ENCODE data around the gene C4B.
"Not testable (repeated sequence)": the region's sequence is repeated elsewhere in the genome, so short reads cannot be mapped to it uniquely, and the experiment has no call there.

C4B gene

DNA sequence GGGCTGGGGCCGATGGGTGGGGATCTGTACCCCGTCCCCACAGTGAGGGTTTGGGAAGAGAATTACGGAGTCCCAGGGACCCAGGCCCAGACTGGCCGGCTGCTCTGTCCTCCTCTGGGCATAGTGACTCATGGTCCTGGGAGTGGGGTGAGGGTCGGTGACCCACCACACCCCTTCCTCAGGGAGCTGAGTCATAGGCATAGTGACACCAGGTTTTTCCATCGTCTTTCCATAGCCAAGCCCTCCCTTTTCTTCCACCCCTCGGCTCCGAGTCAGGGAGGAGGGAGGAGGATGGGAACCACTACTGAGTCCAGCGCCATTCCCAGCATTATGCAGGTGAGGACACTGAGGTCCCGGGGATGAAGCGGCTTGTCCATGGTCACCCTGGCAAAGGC lies 32.5 kb downstream of the C4B start:
- 51% methylated on average over 8 of the region's 11 CpGs for WGBS
- H2BK5ac ChIP-seq (ENCODE audit: low read depth, low read length, poor library complexity, severe bottlenecking) = no peak overlapping the region
- no peaks in the 10 kb centered on the region for H3K79me1 ChIP-seq (replicated peaks; ENCODE audit: low read length, poor library complexity, severe bottlenecking)
- H3K14ac ChIP-seq (ENCODE audit: low read length in 2 of 2) = no peak overlapping the region
- peaks cover 11% of the 10 kb centered on the region for H3K4me1 ChIP-seq (ENCODE audit: control insufficient read depth, insufficient read depth, low read depth, low read length)
- peak overlapping the region in 1 of 2 experiments; percentile 7 for H3K4ac ChIP-seq (ENCODE audit: low read depth in 1 of 2, low read length in 2 of 2)
- H3K36me3 ChIP-seq (ENCODE audit: control insufficient read depth in 1 of 2, insufficient read depth in 2 of 2, low read depth in 1 of 2, low read length in 2 of 2) = peaks cover 3 to 39% of the 10 kb centered on the region in 2 experiments
- H4K8ac ChIP-seq (ENCODE audit: low read length) = peak overlapping the region; percentile 42
- peak overlapping the region; percentile 79 for H4K91ac ChIP-seq (ENCODE audit: low read length)
- H2AK5ac ChIP-seq (ENCODE audit: low read length, severe bottlenecking) = no peak overlapping the region
- no peak overlapping the region for H3K23ac ChIP-seq (ENCODE audit: low read length in 2 of 2)
- no peak overlapping the region for H2BK15ac ChIP-seq (ENCODE audit: low read depth, poor library complexity, severe bottlenecking)
- no peak overlapping the region for H3K4me2 ChIP-seq (ENCODE audit: low read length, poor library complexity, severe bottlenecking)
- peak; percentile 83 for DNase-seq
- H3K27me3 ChIP-seq (ENCODE audit: control insufficient read depth in 1 of 2, insufficient read depth in 1 of 2, low read length in 2 of 2) = peaks cover 0 to 14% of the 10 kb centered on the region in 2 experiments
- H3K4me3 ChIP-seq (ENCODE audit: insufficient read depth in 1 of 2, low read depth in 1 of 2, low read length in 2 of 2) = peak overlapping the region in 1 of 2 experiments; percentile 3
- peak overlapping the region; percentile 83 for H3K9ac ChIP-seq (ENCODE audit: low read length)
- no peak overlapping the region for H2BK120ac ChIP-seq (ENCODE audit: low read depth, low read length)
- H2AFZ ChIP-seq (ENCODE audit: low read depth, low read length) = no peak overlapping the region
- H3K9me3 ChIP-seq (ENCODE audit: control insufficient read depth, low read length) = no peaks in the 10 kb centered on the region
- H3K27ac ChIP-seq (ENCODE audit: low read length, poor library complexity, severe bottlenecking) = no peak overlapping the region
- peak overlapping the region in 1 of 2 experiments; percentile 8 for H2BK12ac ChIP-seq (ENCODE audit: low read length in 2 of 2)
- peak overlapping the region in 1 of 2 experiments; percentile 24 for H3K18ac ChIP-seq (ENCODE audit: low read depth in 1 of 2, low read length in 2 of 2)

DNA sequence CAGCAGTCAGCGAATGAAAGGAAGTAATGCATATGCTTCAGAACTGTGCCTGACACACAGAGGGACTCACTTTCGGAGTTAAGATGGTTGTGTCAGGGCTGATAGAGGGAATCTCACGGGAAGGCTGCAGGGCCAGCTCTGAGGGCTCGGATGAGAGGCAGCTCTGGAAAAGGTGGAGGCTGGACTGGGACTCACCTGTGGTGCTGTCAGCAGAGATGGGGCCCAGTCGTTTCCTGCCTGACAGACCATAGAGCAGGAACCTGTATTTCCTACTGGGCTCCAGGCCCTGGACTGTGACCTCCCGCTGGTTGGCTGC lies 32.9 kb downstream of the C4B start:
- Histone ChIP-seq H3K18ac (ENCODE audit: low read depth in 1 of 2, low read length in 2 of 2) (peak overlapping the region in 1 of 2 experiments; percentile 75), H3K4me1 (ENCODE audit: control insufficient read depth, insufficient read depth, low read depth, low read length) (peaks cover 11% of the 10 kb centered on the region), H2AK5ac (ENCODE audit: low read length, severe bottlenecking) (no peak overlapping the region), H4K91ac (ENCODE audit: low read length) (no peak overlapping the region), H3K27ac (ENCODE audit: low read length, poor library complexity, severe bottlenecking) (no peak overlapping the region), H4K8ac (ENCODE audit: low read length) (no peak overlapping the region), H3K23ac (ENCODE audit: low read length in 2 of 2) (peak overlapping the region in 1 of 2 experiments; percentile 61), H3K4me2 (ENCODE audit: low read length, poor library complexity, severe bottlenecking) (no peak overlapping the region), H2BK15ac (ENCODE audit: low read depth, poor library complexity, severe bottlenecking) (no peak overlapping the region), H3K27me3 (ENCODE audit: control insufficient read depth in 1 of 2, insufficient read depth in 1 of 2, low read length in 2 of 2) (peaks cover 0 to 16% of the 10 kb centered on the region in 2 experiments), H3K9me3 (ENCODE audit: control insufficient read depth, low read length) (no peaks in the 10 kb centered on the region), H3K79me1 (replicated peaks; ENCODE audit: low read length, poor library complexity, severe bottlenecking) (no peaks in the 10 kb centered on the region), H3K4me3 (ENCODE audit: insufficient read depth in 1 of 2, low read depth in 1 of 2, low read length in 2 of 2) (peak overlapping the region in 1 of 2 experiments; percentile 3), H3K14ac (ENCODE audit: low read length in 2 of 2) (no peak overlapping the region), H2BK12ac (ENCODE audit: low read length in 2 of 2) (peak overlapping the region in 1 of 2 experiments; percentile 98), H3K9ac (ENCODE audit: low read length) (peak overlapping the region; percentile 83), H2AFZ (ENCODE audit: low read depth, low read length) (no peak overlapping the region), H2BK5ac (ENCODE audit: low read depth, low read length, poor library complexity, severe bottlenecking) (no peak overlapping the region), H2BK120ac (ENCODE audit: low read depth, low read length) (no peak overlapping the region), H3K4ac (ENCODE audit: low read depth in 1 of 2, low read length in 2 of 2) (peak overlapping the region in 1 of 2 experiments; percentile 63), H3K36me3 (ENCODE audit: control insufficient read depth in 1 of 2, insufficient read depth in 2 of 2, low read depth in 1 of 2, low read length in 2 of 2) (peaks cover 3 to 41% of the 10 kb centered on the region in 2 experiments)
- no peak for DNase-seq
- WGBS = 87% methylated on average over 6 of the region's 6 CpGs

DNA sequence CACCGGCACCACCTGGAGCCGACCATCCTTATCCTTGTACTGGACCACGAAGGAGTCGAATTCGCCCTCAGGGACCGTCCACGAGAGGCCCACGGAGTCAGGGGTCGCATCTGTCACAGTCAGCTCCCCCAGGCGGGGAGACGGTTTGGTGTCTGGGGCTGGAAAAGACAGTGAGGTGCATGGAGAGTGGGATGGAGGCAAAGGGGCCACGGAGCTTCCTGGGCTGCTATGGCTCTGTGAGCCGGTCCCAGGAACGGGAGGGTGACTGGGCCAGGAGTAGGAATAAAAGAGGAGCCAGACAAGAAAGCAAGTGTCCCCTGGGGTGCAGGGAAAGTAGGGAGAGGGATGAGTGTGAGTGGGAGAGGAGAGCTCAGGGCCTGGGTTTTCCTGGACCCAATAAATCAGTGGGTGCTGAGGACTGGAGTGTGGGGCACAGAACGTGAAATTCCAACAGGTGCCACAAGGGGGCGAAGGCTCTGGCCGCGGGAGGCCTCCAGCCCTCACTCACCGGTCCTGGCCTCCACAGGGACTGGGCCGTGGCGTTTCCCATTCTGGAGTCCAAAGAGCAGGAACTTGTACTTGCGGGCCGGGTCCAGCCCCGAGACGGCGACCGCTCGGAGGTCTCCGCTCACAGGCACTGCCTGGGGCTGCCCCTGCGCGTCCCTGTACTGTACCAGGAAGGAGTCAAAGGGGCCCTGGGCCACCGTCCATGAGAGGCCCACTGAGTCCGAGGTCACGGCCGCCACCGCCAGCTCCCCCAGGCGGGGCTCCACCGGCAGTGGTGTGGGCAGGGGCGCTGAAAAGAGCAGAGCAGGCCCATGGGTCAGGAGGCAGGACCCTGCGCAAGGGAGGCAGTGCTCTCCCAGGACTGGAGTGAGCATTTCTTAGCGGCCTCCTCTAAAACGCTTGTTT lies 33.5 kb downstream of the C4B start:
- peak overlapping the region in 1 of 2 experiments; percentile 70 for H3K14ac ChIP-seq (ENCODE audit: low read length in 2 of 2)
- peak; percentile 66 for DNase-seq
- peaks cover 3 to 46% of the 10 kb centered on the region in 2 experiments for H3K36me3 ChIP-seq (ENCODE audit: control insufficient read depth in 1 of 2, insufficient read depth in 2 of 2, low read depth in 1 of 2, low read length in 2 of 2)
- H3K4me1 ChIP-seq (ENCODE audit: control insufficient read depth, insufficient read depth, low read depth, low read length) = peaks cover 11% of the 10 kb centered on the region
- H4K8ac ChIP-seq (ENCODE audit: low read length) = peak overlapping the region; percentile 78
- H3K27me3 ChIP-seq (ENCODE audit: control insufficient read depth in 1 of 2, insufficient read depth in 1 of 2, low read length in 2 of 2) = peaks cover 0 to 22% of the 10 kb centered on the region in 2 experiments
- H2AK5ac ChIP-seq (ENCODE audit: low read length, severe bottlenecking) = no peak overlapping the region
- H3K23ac ChIP-seq (ENCODE audit: low read length in 2 of 2) = peak overlapping the region in 1 of 2 experiments; percentile 61
- peak overlapping the region; percentile 76 for H2BK120ac ChIP-seq (ENCODE audit: low read depth, low read length)
- H3K79me1 ChIP-seq (replicated peaks; ENCODE audit: low read length, poor library complexity, severe bottlenecking) = no peaks in the 10 kb centered on the region
- peak overlapping the region in 1 of 2 experiments; percentile 98 for H2BK12ac ChIP-seq (ENCODE audit: low read length in 2 of 2)
- H3K4ac ChIP-seq (ENCODE audit: low read depth in 1 of 2, low read length in 2 of 2) = peak overlapping the region; percentile 59 to 75
- peak overlapping the region; percentile 12 for H4K91ac ChIP-seq (ENCODE audit: low read length)
- peak overlapping the region; percentile 34 for H2BK15ac ChIP-seq (ENCODE audit: low read depth, poor library complexity, severe bottlenecking)
- no peak overlapping the region for H3K27ac ChIP-seq (ENCODE audit: low read length, poor library complexity, severe bottlenecking)
- peak overlapping the region; percentile 66 for H2AFZ ChIP-seq (ENCODE audit: low read depth, low read length)
- H3K18ac ChIP-seq (ENCODE audit: low read depth in 1 of 2, low read length in 2 of 2) = peak overlapping the region; percentile 18 to 75
- H3K9me3 ChIP-seq (ENCODE audit: control insufficient read depth, low read length) = no peaks in the 10 kb centered on the region
- H3K4me3 ChIP-seq (ENCODE audit: insufficient read depth in 1 of 2, low read depth in 1 of 2, low read length in 2 of 2) = no peak overlapping the region
- 62% methylated on average over 42 of the region's 42 CpGs for WGBS
- no peak overlapping the region for H2BK5ac ChIP-seq (ENCODE audit: low read depth, low read length, poor library complexity, severe bottlenecking)
- peak overlapping the region; percentile 83 for H3K9ac ChIP-seq (ENCODE audit: low read length)
- no peak overlapping the region for H3K4me2 ChIP-seq (ENCODE audit: low read length, poor library complexity, severe bottlenecking)

- Histone ChIP-seq H3K4me1 (ENCODE audit: control insufficient read depth, insufficient read depth, low read depth, low read length) (peaks cover 11% of the 10 kb centered on the region), H3K36me3 (ENCODE audit: control insufficient read depth in 1 of 2, insufficient read depth in 2 of 2, low read depth in 1 of 2, low read length in 2 of 2) (peaks cover 3 to 51% of the 10 kb centered on the region in 2 experiments), H3K9ac (ENCODE audit: low read length) (peak overlapping the region; percentile 83), H3K27me3 (ENCODE audit: control insufficient read depth in 1 of 2, insufficient read depth in 1 of 2, low read length in 2 of 2) (peaks cover 0 to 29% of the 10 kb centered on the region in 2 experiments)
- H2BK5ac ChIP-seq (ENCODE audit: low read depth, low read length, poor library complexity, severe bottlenecking); H4K8ac ChIP-seq (ENCODE audit: low read length); H3K4ac ChIP-seq (ENCODE audit: low read depth in 1 of 2, low read length in 2 of 2); H3K79me1 ChIP-seq (replicated peaks; ENCODE audit: low read length, poor library complexity, severe bottlenecking); H2BK120ac ChIP-seq (ENCODE audit: low read depth, low read length); H2BK15ac ChIP-seq (ENCODE audit: low read depth, poor library complexity, severe bottlenecking); H2BK12ac ChIP-seq (ENCODE audit: low read length in 2 of 2); H4K91ac ChIP-seq (ENCODE audit: low read length); H3K14ac ChIP-seq (ENCODE audit: low read length in 2 of 2); H3K4me3 ChIP-seq (ENCODE audit: insufficient read depth in 1 of 2, low read depth in 1 of 2, low read length in 2 of 2); H3K4me2 ChIP-seq (ENCODE audit: low read length, poor library complexity, severe bottlenecking); H3K9me3 ChIP-seq (ENCODE audit: control insufficient read depth, low read length); H3K18ac ChIP-seq (ENCODE audit: low read depth in 1 of 2, low read length in 2 of 2); H3K23ac ChIP-seq (ENCODE audit: low read length in 2 of 2); DNase-seq; H2AK5ac ChIP-seq (ENCODE audit: low read length, severe bottlenecking); H3K27ac ChIP-seq (ENCODE audit: low read length, poor library complexity, severe bottlenecking); H2AFZ ChIP-seq (ENCODE audit: low read depth, low read length): not testable (repeated sequence)
- WGBS = 95% methylated on average over 20 of the region's 21 CpGs
Measured at GRCh38 chr6:32049149-32049548, 34.6 kb downstream of the C4B start.

Measured in mesenchymal stem cell (in vitro differentiated cells and primary cell).